H9 (cell line): ENCODE measurements around the gene STAT1. TPM values are rescaled to one million over a fixed set of nuclear protein-coding genes. Genes with fewer than 3 reads are reported as not detected.

ENCODE experiments used
- DNase-seq: peaks from one replicate; pipeline ENCODE4 v3.0.0-alpha.2; 2017
- H2AFZ ChIP-seq: one replicate; pipeline ENCODE4 v1.6.1; 2013; ENCODE audit warnings: mild to moderate bottlenecking, low read length, control low read depth, moderate library complexity
- H2AK5ac ChIP-seq: 2 replicates; pipeline ENCODE4 v1.6.1; 2013; ENCODE audit warnings: low read length, control low read depth, mixed read lengths; ENCODE audit not compliant: insufficient read length
- H2BK120ac ChIP-seq: one replicate; pipeline ENCODE4 v1.6.1; 2013; ENCODE audit warnings: low read depth, mild to moderate bottlenecking, low read length, control low read depth, inconsistent platforms; ENCODE audit not compliant: poor library complexity, severe bottlenecking
- H2BK12ac ChIP-seq: 2 replicates; pipeline ENCODE4 v1.6.1; 2013; ENCODE audit warnings: low read length, control low read depth, mixed read lengths, low read depth; ENCODE audit not compliant: insufficient read length
- H2BK15ac ChIP-seq: 2 replicates; pipeline ENCODE4 v1.6.1; 2013; ENCODE audit warnings: low read depth, low read length, control low read depth
- H2BK20ac ChIP-seq: one replicate; pipeline ENCODE4 v1.6.1; 2013; ENCODE audit warnings: low read depth, mild to moderate bottlenecking, low read length, control low read depth, inconsistent platforms; ENCODE audit not compliant: poor library complexity, severe bottlenecking
- H2BK5ac ChIP-seq: 2 replicates; pipeline ENCODE4 v1.6.1; 2013; ENCODE audit warnings: low read length, control low read depth, mixed read lengths; ENCODE audit not compliant: insufficient read length
- H3K14ac ChIP-seq: 2 replicates; pipeline ENCODE4 v1.6.1; 2013; ENCODE audit warnings: low read length, control low read depth; ENCODE audit not compliant: insufficient read depth
- H3K18ac ChIP-seq: 2 replicates; pipeline ENCODE4 v1.6.1; 2013; ENCODE audit warnings: low read depth, mild to moderate bottlenecking, mixed read lengths, low read length, control low read depth; ENCODE audit not compliant: insufficient read length
- H3K23ac ChIP-seq: 2 replicates; pipeline ENCODE4 v1.6.1; 2013; ENCODE audit warnings: low read length, control low read depth, mixed read lengths, low read depth; ENCODE audit not compliant: insufficient read length
- H3K23me2 ChIP-seq: 2 replicates; pipeline ENCODE4 v1.6.1; 2013; ENCODE audit warnings: low read depth, mild to moderate bottlenecking, mixed read lengths, low read length, control low read depth; ENCODE audit not compliant: insufficient read length, poor library complexity, severe bottlenecking
- H3K27ac ChIP-seq: 2 replicates; pipeline ENCODE4 v1.5.1; 2013; ENCODE audit warnings: low read length, control low read depth, mixed read lengths, low read depth; ENCODE audit not compliant: insufficient read length
- H3K27me3 ChIP-seq: 2 replicates; pipeline ENCODE4 v1.6.1; 2013; ENCODE audit warnings: low read length, control low read depth, inconsistent platforms; ENCODE audit not compliant: insufficient read depth
- H3K4ac ChIP-seq: 2 replicates; pipeline ENCODE4 v1.6.1; 2013; ENCODE audit warnings: low read depth, mild to moderate bottlenecking, control low read depth, inconsistent platforms, low read length, moderate library complexity
- H3K4me1 ChIP-seq: 2 replicates; pipeline ENCODE4 v1.6.1; 2013; ENCODE audit warnings: low read length, control low read depth, inconsistent platforms; ENCODE audit not compliant: insufficient read depth
- H3K4me2 ChIP-seq: 2 replicates; pipeline ENCODE4 v1.6.1; 2013; ENCODE audit warnings: low read length, control low read depth, mixed read lengths; ENCODE audit not compliant: insufficient read length, insufficient read depth
- H3K56ac ChIP-seq: 2 replicates; pipeline ENCODE4 v1.6.1; 2013; ENCODE audit warnings: low read depth, mild to moderate bottlenecking, mixed read lengths, low read length, control low read depth; ENCODE audit not compliant: insufficient read length
- H3K79me1 ChIP-seq: 2 replicates; pipeline ENCODE4 v1.6.1; 2013; ENCODE audit warnings: low read depth, mild to moderate bottlenecking, moderate library complexity, low read length, control low read depth, inconsistent platforms; ENCODE audit not compliant: insufficient read depth, poor library complexity, severe bottlenecking
- H3K79me2 ChIP-seq: 2 replicates; pipeline ENCODE4 v1.6.1; 2013; ENCODE audit warnings: low read length, control low read depth, inconsistent platforms; ENCODE audit not compliant: insufficient read depth
- H3K9ac ChIP-seq: 2 replicates; pipeline ENCODE4 v1.6.1; 2013; ENCODE audit warnings: low read length, control low read depth, mixed read lengths; ENCODE audit not compliant: insufficient read length; ENCODE audit errors: extremely low read depth
- H3K9me3 ChIP-seq: one replicate; pipeline ENCODE4 v1.6.1; 2013; ENCODE audit warnings: low read depth, low read length, inconsistent platforms; ENCODE audit not compliant: control insufficient read depth
- H3T11ph ChIP-seq: one replicate; pipeline ENCODE4 v1.6.1; 2013; ENCODE audit warnings: mild to moderate bottlenecking, low read length, control low read depth, inconsistent platforms
- H4K20me1 ChIP-seq: one replicate; pipeline ENCODE4 v1.6.1; 2013; ENCODE audit not compliant: control insufficient read depth, insufficient read length, insufficient read depth
- H4K5ac ChIP-seq: 2 replicates; pipeline ENCODE4 v1.6.1; 2013; ENCODE audit warnings: low read depth, mild to moderate bottlenecking, mixed read lengths, low read length, control low read depth; ENCODE audit not compliant: insufficient read length
- H4K8ac ChIP-seq: replicated peaks from 2 replicates; pipeline ENCODE4 v1.6.1; 2013; ENCODE audit warnings: low read length, control low read depth, mixed read lengths, low read depth; ENCODE audit not compliant: insufficient read length
- H4K91ac ChIP-seq: 2 replicates; pipeline ENCODE4 v1.6.1; 2013; ENCODE audit warnings: low read depth, mild to moderate bottlenecking, moderate library complexity, mixed read lengths, low read length, control low read depth; ENCODE audit not compliant: insufficient read length
- H3K27ac Mint-ChIP-seq, 3 experiments: 2 replicates in 2 of 3; 3 replicates in 1 of 3; pipeline ENCODE4 v1.8.0; 2020 to 2021; ENCODE audit warnings: mixed read lengths in 3 of 3, mild to moderate bottlenecking in 1 of 3, moderate library complexity in 1 of 3
- H3K27me3 Mint-ChIP-seq: 2 replicates; pipeline ENCODE4 v1.8.0; 2021; ENCODE audit warnings: low read depth, mild to moderate bottlenecking, moderate library complexity, mixed read lengths
- H3K36me3 Mint-ChIP-seq, 3 experiments: 2 replicates in 2 of 3; 3 replicates in 1 of 3; pipeline ENCODE4 v1.8.0; 2020 to 2021; ENCODE audit warnings: low read depth in 3 of 3, mixed read lengths in 3 of 3; ENCODE audit not compliant: insufficient read depth in 1 of 3
- H3K4me1 Mint-ChIP-seq, 2 experiments: 2 replicates each; pipeline ENCODE4 v1.8.0; 2020; ENCODE audit warnings: mixed read lengths in 2 of 2
- H3K4me3 Mint-ChIP-seq, 2 experiments: 2 replicates in 1 of 2; 3 replicates in 1 of 2; pipeline ENCODE4 v1.8.0; 2020 to 2021; ENCODE audit warnings: mild to moderate bottlenecking in 2 of 2, mixed read lengths in 2 of 2, moderate library complexity in 1 of 2
- H3K9me3 Mint-ChIP-seq, 2 experiments: 2 replicates in 1 of 2; 3 replicates in 1 of 2; pipeline ENCODE4 v1.8.0; 2020; ENCODE audit warnings: mild to moderate bottlenecking in 2 of 2, mixed read lengths in 2 of 2, moderate library complexity in 1 of 2
- CTCF ChIP-seq: fragments of 200-600 bp; sonication (generic); conservative IDR thresholded peaks from 3 replicates; pipeline ENCODE4 v1.8.0; 2021; ENCODE audit warnings: antibody characterized with exemption, mild to moderate bottlenecking
- WGBS: extraction: QIAGEN DNeasy Blood & Tissue Kit; methylation state at CpG from one replicate; pipeline ENCODE4 v1.1.7; 2013; ENCODE audit warnings: missing lambda C conversion rate, low lambda C conversion rate, mixed read lengths; ENCODE audit not compliant: insufficient read length; ENCODE audit errors: extremely low coverage; 5-methylcytosine and 5-hydroxymethylcytosine counted together
- total RNA-seq: library from RNA; stranded (reverse); gene quantifications from 2 replicates; pipeline ENCODE4 v1.2.1, GENCODE V29; 2021

Gene STAT1
- total RNA-seq, 1 experiment from 2014 or later, result 48.1 TPM

GRCh38 chr2:191030521-191031154 is 16.7 kb upstream of the STAT1 start:
- DNase-seq, result no peak
- Histone ChIP-seq H3K4me2 (no peak overlapping the region), H3K27me3 (no peaks in the 10 kb centered on the region), H3K23ac (no peak overlapping the region), H4K20me1 (no peaks in the 10 kb centered on the region), H3K27ac (no peak overlapping the region), H2AK5ac (no peak overlapping the region), H3K9me3 (no peaks in the 10 kb centered on the region), H2BK120ac (no peak overlapping the region), H3K14ac (no peak overlapping the region), H2BK20ac (no peak overlapping the region), H4K8ac (no peak overlapping the region), H3K4me1 (no peaks in the 10 kb centered on the region; the same call in 1 of the 2 replicates), H3T11ph (no peak overlapping the region), H3K23me2 (no peaks in the 10 kb centered on the region), H3K4ac (no peak overlapping the region), H4K5ac (no peak overlapping the region), H3K56ac (no peak overlapping the region), H2BK12ac (no peak overlapping the region), H2BK15ac (no peak overlapping the region), H2BK5ac (no peak overlapping the region), H3K9ac (no peak overlapping the region), H2AFZ (no peak overlapping the region), H3K79me2 (no peaks in the 10 kb centered on the region), H4K91ac (no peak overlapping the region), H3K18ac (no peak overlapping the region), H3K79me1 (no peaks in the 10 kb centered on the region)
- no peaks in the 10 kb centered on the region for H3K36me3 Mint-ChIP-seq
- no CpG with 5 or more reads among the region's 8 CpGs for WGBS
- peak; percentile 74 for TF ChIP-seq CTCF
- H3K27ac Mint-ChIP-seq, result no peak overlapping the region
- no peak overlapping the region for H3K4me3 Mint-ChIP-seq
- H3K9me3 Mint-ChIP-seq, result no peaks in the 10 kb centered on the region
- H3K4me1 Mint-ChIP-seq, result peaks cover 8 to 12% of the 10 kb centered on the region in 2 experiments
- no peaks in the 10 kb centered on the region; the same call in 1 of the 2 replicates for H3K27me3 Mint-ChIP-seq
